ENCODE measurements around the gene PLSCR5.

GRCh38 chr3:146559388-146559787, 45.8 kb downstream of the PLSCR5 start:
- TF ChIP-seq CTCF (IDR thresholded peaks at IDR 0.05) (no peak), POLR2AphosphoS5 (IDR thresholded peaks at IDR 0.05) (no peak)

Measured in transverse colon (tissue), 4 donors.